Activated CD4-positive, alpha-beta T cell treated with anti-CD3 and anti-CD28 coated beads for 36 hours (primary cell): ENCODE measurements around the gene RASSF8. TPM values are rescaled to one million over a fixed set of nuclear protein-coding genes. Genes with fewer than 3 reads are reported as not detected.

Experiments used
- ATAC-seq: fragments of 200-7000 bp; cut with Tn5 transposase; one replicate; pipeline ENCODE4 v1.10.0; 2021; ENCODE audit warnings: mild to moderate bottlenecking, moderate library complexity
- CTCF ChIA-PET: fragments of 350-600 bp; sonication (Branson Sonifier 250); formaldehyde crosslinking; loops from one replicate; lab custom pipeline; 2021; ENCODE audit warnings: antibody characterized with exemption; lab: Charles Lee
- POLR2A ChIA-PET: fragments of 350-600 bp; sonication (Branson Sonifier 250); formaldehyde crosslinking; loops from one replicate; lab custom pipeline; 2021; ENCODE audit warnings: antibody characterized with exemption, inconsistent platforms; lab: Charles Lee
- DNase-seq: peaks from one replicate; pipeline ENCODE4 v3.0.0-alpha.2; 2020
- H3K27ac Mint-ChIP-seq: one replicate; pipeline ENCODE4 v1.8.0; 2021; ENCODE audit warnings: mixed read lengths
- H3K27me3 Mint-ChIP-seq: one replicate; pipeline ENCODE4 v1.8.0; 2021; ENCODE audit warnings: mixed read lengths
- H3K36me3 Mint-ChIP-seq: one replicate; pipeline ENCODE4 v1.8.0; 2021; ENCODE audit warnings: low read depth, mixed read lengths
- H3K4me1 Mint-ChIP-seq: one replicate; pipeline ENCODE4 v1.8.0; 2021; ENCODE audit warnings: mixed read lengths
- H3K4me3 Mint-ChIP-seq: one replicate; pipeline ENCODE4 v1.8.0; 2021; ENCODE audit warnings: mild to moderate bottlenecking, moderate library complexity, mixed read lengths
- H3K9me3 Mint-ChIP-seq: one replicate; pipeline ENCODE4 v1.8.0; 2021; ENCODE audit warnings: low read depth, mixed read lengths
- intact Hi-C, 2 experiments: fragments of 100-400 bp; cut with DNase I in 1 of 2; cut with micrococcal nuclease in 1 of 2; formaldehyde crosslinking; loops; one replicate each; pipeline versions ENCODE4 v1.14.2 to v1.15.1; 2022 to 2024; cut with DNase I, micrococcal nuclease
- total RNA-seq, 2 experiments: library from RNA; stranded (reverse); gene quantifications; one replicate each; pipeline ENCODE4 v1.2.3, GENCODE V29; 2021

The RASSF8 gene
- total RNA-seq, 2 experiments from 2014 or later, result 1.2 to 1.3 TPM

- POLR2A ChIA-PET, result no interaction called here
Measured at GRCh38 chr12:25965682-25966081, 7.2 kb downstream of the RASSF8 start.

GRCh38 chr12:25970082-25970481 is 11.6 kb downstream of the RASSF8 start:
- Mint-ChIP-seq H3K36me3 (no peaks in the 10 kb centered on the region), H3K9me3 (no peaks in the 10 kb centered on the region), H3K4me1 (no peaks in the 10 kb centered on the region), H3K4me3 (no peak overlapping the region), H3K27me3 (peaks cover 14% of the 10 kb centered on the region), H3K27ac (no peak overlapping the region)
- intact Hi-C loops, result no loop called here
- CTCF ChIA-PET, result interaction anchor here (0.6 to 0.7 kb wide), 3 partner anchors 119 to 970 kb away, joined by 3 to 5 read pairs (median 3); no protein-coding TSS in a partner anchor
- POLR2A ChIA-PET, result no interaction called here
- DNase-seq (no peak), ATAC-seq (no peak)

More at GRCh38 chr12:25965682-25966081, 7.2 kb downstream of the RASSF8 start:
- ATAC-seq, result no peak
- Mint-ChIP-seq H3K27me3 (peaks cover 27% of the 10 kb centered on the region), H3K9me3 (no peaks in the 10 kb centered on the region), H3K4me1 (no peaks in the 10 kb centered on the region), H3K4me3 (no peak overlapping the region), H3K27ac (no peak overlapping the region), H3K36me3 (no peaks in the 10 kb centered on the region)
- DNase-seq, result no peak
- intact Hi-C loops, result no loop called here
- CTCF ChIA-PET, result interaction anchor here (0.8 kb wide), 1 partner anchor 1149 kb away, joined by 3 read pairs; no protein-coding TSS in a partner anchor

GRCh38 chr12:25970916-25971653 is 12.6 kb downstream of the RASSF8 start:
- POLR2A ChIA-PET, result no interaction called here
- intact Hi-C loops, result no loop called here
- DNase-seq, result no peak

GRCh38 chr12:25971654-25972041 is 13.2 kb downstream of the RASSF8 start:
- H3K9me3 Mint-ChIP-seq, result no peaks in the 10 kb centered on the region
- H3K36me3 Mint-ChIP-seq, result no peaks in the 10 kb centered on the region
- ChIA-PET CTCF (no interaction called here), POLR2A (no interaction called here)
- H3K4me3 Mint-ChIP-seq, result no peak overlapping the region
- intact Hi-C loops, result no loop called here
- H3K27me3 Mint-ChIP-seq, result peaks cover 11% of the 10 kb centered on the region
- DNase-seq (no peak), ATAC-seq (no peak)
- H3K27ac Mint-ChIP-seq, result no peak overlapping the region
- no peaks in the 10 kb centered on the region for H3K4me1 Mint-ChIP-seq

More at GRCh38 chr12:25970916-25971653, 12.6 kb downstream of the RASSF8 start:
- Mint-ChIP-seq H3K4me3 (no peak overlapping the region), H3K36me3 (no peaks in the 10 kb centered on the region), H3K4me1 (no peaks in the 10 kb centered on the region), H3K27ac (no peak overlapping the region), H3K9me3 (no peaks in the 10 kb centered on the region), H3K27me3 (peaks cover 11% of the 10 kb centered on the region)
- ATAC-seq, result no peak
- CTCF ChIA-PET, result no interaction called here

- no peak overlapping the region for H3K4me3 Mint-ChIP-seq
- no peak overlapping the region for H3K27ac Mint-ChIP-seq
- H3K4me1 Mint-ChIP-seq, result no peaks in the 10 kb centered on the region
- CTCF ChIA-PET, result interaction anchor here (0.6 kb wide), 1 partner anchor 918 kb away, joined by 6 read pairs; no protein-coding TSS in a partner anchor
- H3K36me3 Mint-ChIP-seq, result no peaks in the 10 kb centered on the region
- ATAC-seq (no peak), DNase-seq (no peak)
- POLR2A ChIA-PET, result no interaction called here
- no peaks in the 10 kb centered on the region for H3K9me3 Mint-ChIP-seq
- intact Hi-C loops, result no loop called here
- peaks cover 11% of the 10 kb centered on the region for H3K27me3 Mint-ChIP-seq
Measured at GRCh38 chr12:25972783-25973182, 14.3 kb downstream of the RASSF8 start.

- Mint-ChIP-seq H3K9me3 (no peaks in the 10 kb centered on the region), H3K4me3 (no peak overlapping the region), H3K4me1 (no peaks in the 10 kb centered on the region), H3K36me3 (no peaks in the 10 kb centered on the region), H3K27me3 (peaks cover 6% of the 10 kb centered on the region), H3K27ac (no peak overlapping the region)
- no peak for ATAC-seq
- DNase-seq, result no peak
- intact Hi-C loops, result no loop called here
- CTCF ChIA-PET, result no interaction called here
- POLR2A ChIA-PET, result no interaction called here
Measured at GRCh38 chr12:25975179-25975578, 16.7 kb downstream of the RASSF8 start.

- H3K27ac Mint-ChIP-seq, result no peak overlapping the region
- H3K4me1 Mint-ChIP-seq, result no peaks in the 10 kb centered on the region
- H3K27me3 Mint-ChIP-seq, result peaks cover 2% of the 10 kb centered on the region
- no peak overlapping the region for H3K4me3 Mint-ChIP-seq
- ChIA-PET POLR2A (no interaction called here), CTCF (no interaction called here)
- no peaks in the 10 kb centered on the region for H3K36me3 Mint-ChIP-seq
- ATAC-seq (no peak), DNase-seq (no peak)
- no peaks in the 10 kb centered on the region for H3K9me3 Mint-ChIP-seq
- intact Hi-C loops, result no loop called here
Measured at GRCh38 chr12:25975682-25976081, 17.2 kb downstream of the RASSF8 start.

GRCh38 chr12:25976289-25976688 is 17.8 kb downstream of the RASSF8 start:
- no peak for DNase-seq
- POLR2A ChIA-PET, result no interaction called here
- Mint-ChIP-seq H3K27me3 (peaks cover 2% of the 10 kb centered on the region), H3K27ac (no peak overlapping the region), H3K9me3 (no peaks in the 10 kb centered on the region), H3K4me1 (no peaks in the 10 kb centered on the region), H3K4me3 (no peak overlapping the region), H3K36me3 (no peaks in the 10 kb centered on the region)
- intact Hi-C loops, result no loop called here
- no peak for ATAC-seq
- CTCF ChIA-PET, result no interaction called here

GRCh38 chr12:25977047-25977446 is 18.6 kb downstream of the RASSF8 start:
- no peaks in the 10 kb centered on the region for H3K9me3 Mint-ChIP-seq
- peaks cover 2% of the 10 kb centered on the region for H3K27me3 Mint-ChIP-seq
- intact Hi-C loops, result no loop called here
- ChIA-PET CTCF (no interaction called here), POLR2A (no interaction called here)
- DNase-seq (no peak), ATAC-seq (no peak)
- no peaks in the 10 kb centered on the region for H3K4me1 Mint-ChIP-seq
- H3K36me3 Mint-ChIP-seq, result no peaks in the 10 kb centered on the region
- H3K27ac Mint-ChIP-seq, result no peak overlapping the region
- no peak overlapping the region for H3K4me3 Mint-ChIP-seq

GRCh38 chr12:25979059-25979458 is 20.6 kb downstream of the RASSF8 start:
- DNase-seq (no peak), ATAC-seq (no peak)
- POLR2A ChIA-PET, result no interaction called here
- intact Hi-C loops, result no loop called here
- Mint-ChIP-seq H3K27ac (no peak overlapping the region), H3K27me3 (no peaks in the 10 kb centered on the region), H3K9me3 (no peaks in the 10 kb centered on the region), H3K36me3 (no peaks in the 10 kb centered on the region), H3K4me1 (no peaks in the 10 kb centered on the region), H3K4me3 (no peak overlapping the region)
- CTCF ChIA-PET, result interaction anchor here (0.7 to 1.0 kb wide), 2 partner anchors 19 to 554 kb away, joined by 3 read pairs; no protein-coding TSS in a partner anchor

- POLR2A ChIA-PET, result no interaction called here
- H3K36me3 Mint-ChIP-seq, result no peaks in the 10 kb centered on the region
Measured at GRCh38 chr12:25979563-25979962, 21.1 kb downstream of the RASSF8 start.

GRCh38 chr12:25980035-25980434 is 21.6 kb downstream of the RASSF8 start:
- H3K9me3 Mint-ChIP-seq, result no peaks in the 10 kb centered on the region
- H3K4me1 Mint-ChIP-seq, result no peaks in the 10 kb centered on the region
- ChIA-PET POLR2A (no interaction called here), CTCF (interaction anchor here (0.7 kb wide), 1 partner anchor 555 kb away, joined by 3 read pairs; no protein-coding TSS in a partner anchor)
- no peak overlapping the region for H3K27ac Mint-ChIP-seq
- H3K27me3 Mint-ChIP-seq, result no peaks in the 10 kb centered on the region
- H3K4me3 Mint-ChIP-seq, result no peak overlapping the region
- intact Hi-C loops, result no loop called here
- H3K36me3 Mint-ChIP-seq, result no peaks in the 10 kb centered on the region
- ATAC-seq (no peak), DNase-seq (no peak)

More at GRCh38 chr12:25979563-25979962, 21.1 kb downstream of the RASSF8 start:
- CTCF ChIA-PET, result interaction anchor here (0.7 kb wide), 1 partner anchor 555 kb away, joined by 3 read pairs; no protein-coding TSS in a partner anchor
- Mint-ChIP-seq H3K27me3 (no peaks in the 10 kb centered on the region), H3K4me1 (no peaks in the 10 kb centered on the region), H3K27ac (no peak overlapping the region), H3K9me3 (no peaks in the 10 kb centered on the region), H3K4me3 (no peak overlapping the region)
- intact Hi-C loops, result no loop called here
- ATAC-seq (no peak), DNase-seq (no peak)
